ENCODE data around the gene ABI3BP.

The ABI3BP gene

Small RNA genes lying within 50 kb of the gene (small RNA-seq; reads per million reads assigned to genes)
- 0 reads per million in 2 experiments for gene RNU6-865P

All from SK-N-DZ (cell line).